GM19099 (cell line): Measurements from ENCODE around the gene PIGQ.

Source experiments
- POLR2A ChIP-seq: IDR thresholded peaks from 3 replicates; pipeline ENCODE4 v1.6.1; 2011; ENCODE audit warnings: low read depth; ENCODE audit not compliant: insufficient read length; ENCODE audit errors: extremely low read depth

The PIGQ gene

GRCh38 chr16:528111-529011, 41.4 kb upstream of the PIGQ start:
- peak; percentile 40 for TF ChIP-seq POLR2A

DNA sequence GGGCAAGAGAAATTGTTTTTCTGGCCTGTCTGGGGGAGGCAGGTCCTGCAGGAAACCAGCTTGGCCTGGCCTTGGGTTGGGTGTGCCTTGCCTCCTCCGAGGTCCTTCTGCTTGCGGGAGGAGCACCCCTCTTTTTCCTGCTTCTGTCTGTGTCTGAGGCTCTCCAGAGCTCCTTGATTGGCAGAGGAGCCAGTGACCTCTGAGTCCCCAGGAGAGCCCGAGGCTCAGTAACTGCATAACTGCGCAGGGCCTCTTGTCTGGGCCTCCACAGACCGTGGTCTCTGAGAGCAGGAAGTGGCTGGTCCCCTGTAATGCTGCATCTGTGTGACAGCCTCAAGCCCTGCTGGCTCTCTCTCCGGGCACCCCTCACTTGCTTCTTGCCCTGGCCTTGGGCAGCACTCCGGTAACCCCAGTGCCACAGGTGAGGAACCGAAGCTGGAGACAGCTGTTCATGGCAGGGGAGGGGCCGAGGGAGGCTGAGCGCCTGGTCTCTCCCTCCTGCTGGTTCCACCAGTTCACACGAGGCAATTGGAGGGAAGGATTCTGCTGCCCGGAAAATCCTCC, 40.7 kb upstream of the PIGQ start:
- no peak for TF ChIP-seq POLR2A

DNA sequence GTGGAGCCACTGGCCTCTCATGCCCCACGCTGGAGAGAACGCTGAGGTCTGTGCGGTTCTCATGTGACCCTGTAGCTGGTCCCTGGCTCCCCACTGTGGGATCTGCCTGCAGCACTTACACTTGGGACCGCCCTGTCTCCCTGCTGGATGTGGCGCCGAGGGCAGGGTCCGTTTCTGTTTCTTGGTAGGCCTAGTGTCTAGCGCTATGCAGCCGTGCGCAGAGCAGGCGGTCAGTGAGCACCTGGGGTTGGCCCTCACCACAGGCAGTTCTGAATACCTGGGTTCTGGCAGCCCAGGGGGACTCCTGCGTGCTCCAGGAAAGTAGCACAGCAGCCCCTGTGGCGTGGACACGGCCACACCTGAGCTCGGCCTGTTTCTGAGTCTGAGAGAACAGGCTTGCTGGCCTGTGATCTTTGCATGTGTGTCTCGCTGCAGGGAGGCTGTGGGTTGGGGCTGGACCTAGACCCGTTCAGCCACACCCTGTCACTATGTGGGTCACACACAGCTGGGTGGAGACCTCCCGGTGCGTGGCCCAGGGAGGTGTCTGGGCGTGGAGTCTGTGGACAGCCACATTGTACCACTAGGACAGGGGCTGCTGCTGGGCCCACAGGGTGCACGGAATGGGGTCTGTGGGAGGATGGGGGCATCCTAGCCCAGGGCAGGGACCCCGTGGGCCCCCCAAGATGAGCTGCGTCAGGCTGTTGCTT, 39.5 kb upstream of the PIGQ start:
- TF ChIP-seq POLR2A: no peak

DNA sequence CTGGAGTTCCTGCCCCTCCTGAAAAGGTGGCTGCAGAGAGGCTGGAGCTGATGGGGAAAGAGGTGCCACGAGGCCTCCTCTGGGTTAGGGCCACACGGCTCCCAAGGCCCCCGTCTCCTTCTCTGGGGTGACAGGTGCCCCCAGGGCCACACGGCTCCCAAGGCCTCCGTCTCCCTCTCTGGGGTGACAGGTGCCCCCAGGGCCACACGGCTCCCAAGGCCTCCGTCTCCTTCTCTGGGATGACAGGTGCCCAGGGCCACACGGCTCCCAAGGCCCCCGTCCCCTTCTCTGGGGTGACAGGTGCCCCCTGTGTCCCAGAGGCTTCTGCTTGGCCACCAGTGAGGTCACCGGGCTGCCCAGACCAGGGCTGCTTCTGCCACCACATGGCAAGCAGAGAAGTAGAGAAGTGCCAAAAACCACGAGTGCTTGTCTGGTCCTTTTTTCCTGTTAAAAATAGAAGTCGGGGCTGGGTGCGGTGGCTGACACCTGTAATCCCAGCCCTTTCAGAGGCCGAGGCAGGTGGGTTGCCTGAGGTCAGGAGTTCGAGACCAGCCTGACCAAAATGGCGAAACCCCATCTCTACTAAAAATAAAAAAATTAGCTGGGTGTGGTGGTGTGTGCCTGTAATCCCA, 38.2 kb upstream of the PIGQ start:
- TF ChIP-seq POLR2A: no peak

DNA sequence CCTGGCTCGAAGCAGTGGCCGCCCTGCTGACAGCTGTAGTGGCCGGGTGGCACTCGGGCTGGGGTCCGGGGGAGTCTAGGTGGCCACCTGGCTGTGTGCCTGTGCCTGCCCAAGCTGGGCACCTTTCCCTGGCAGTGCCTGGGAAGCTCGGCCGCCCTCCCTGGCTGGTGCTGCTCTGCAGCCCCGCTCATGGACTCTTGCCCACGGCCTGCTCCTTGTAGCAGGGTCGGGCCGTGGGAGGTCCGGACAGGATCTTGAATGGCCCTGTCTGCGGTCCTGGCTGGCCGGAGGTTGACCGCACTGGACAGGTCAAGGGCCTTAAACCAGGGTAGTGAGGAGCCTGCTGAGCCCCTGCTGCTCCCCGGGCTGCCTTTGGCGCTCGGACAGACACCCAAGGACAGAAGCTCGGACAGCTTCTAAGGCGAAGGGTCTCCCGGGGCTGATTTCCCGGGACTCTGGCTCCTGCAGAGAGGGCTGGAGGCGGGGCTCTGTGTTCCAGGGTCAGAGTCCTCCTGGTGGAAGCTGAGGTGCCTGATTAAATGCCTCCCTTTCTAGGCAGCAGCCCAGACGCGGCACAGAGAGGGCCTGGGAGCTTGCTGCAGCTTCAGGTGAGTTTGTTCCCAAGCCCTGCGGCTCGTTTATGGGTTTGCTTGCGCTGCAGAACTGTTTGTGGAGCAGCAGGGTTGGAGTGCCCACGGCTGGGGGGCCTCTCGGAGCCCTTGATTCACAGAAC, 36.2 kb upstream of the PIGQ start:
- no peak for TF ChIP-seq POLR2A

DNA sequence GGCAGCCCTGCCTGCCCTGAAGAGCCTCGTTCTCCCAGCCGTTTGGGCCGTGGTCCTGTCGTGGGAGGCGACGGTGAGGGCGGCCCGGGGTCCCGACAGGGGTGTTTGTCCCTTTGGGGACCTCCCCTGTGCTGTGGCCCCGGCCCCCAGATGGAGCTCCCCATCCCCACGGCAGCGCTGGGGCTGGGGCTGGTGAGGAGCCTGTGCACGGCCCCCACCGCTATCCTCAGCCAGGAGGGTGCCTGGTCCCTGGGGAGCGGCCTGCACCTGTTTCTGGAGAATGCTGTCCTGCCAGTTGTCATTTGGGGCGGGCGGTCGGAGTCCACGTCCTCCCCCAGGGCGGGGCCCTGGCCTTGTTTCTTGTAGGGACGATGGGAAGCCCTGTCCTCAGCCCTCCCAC, 35.6 kb upstream of the PIGQ start:
- no peak for TF ChIP-seq POLR2A

DNA sequence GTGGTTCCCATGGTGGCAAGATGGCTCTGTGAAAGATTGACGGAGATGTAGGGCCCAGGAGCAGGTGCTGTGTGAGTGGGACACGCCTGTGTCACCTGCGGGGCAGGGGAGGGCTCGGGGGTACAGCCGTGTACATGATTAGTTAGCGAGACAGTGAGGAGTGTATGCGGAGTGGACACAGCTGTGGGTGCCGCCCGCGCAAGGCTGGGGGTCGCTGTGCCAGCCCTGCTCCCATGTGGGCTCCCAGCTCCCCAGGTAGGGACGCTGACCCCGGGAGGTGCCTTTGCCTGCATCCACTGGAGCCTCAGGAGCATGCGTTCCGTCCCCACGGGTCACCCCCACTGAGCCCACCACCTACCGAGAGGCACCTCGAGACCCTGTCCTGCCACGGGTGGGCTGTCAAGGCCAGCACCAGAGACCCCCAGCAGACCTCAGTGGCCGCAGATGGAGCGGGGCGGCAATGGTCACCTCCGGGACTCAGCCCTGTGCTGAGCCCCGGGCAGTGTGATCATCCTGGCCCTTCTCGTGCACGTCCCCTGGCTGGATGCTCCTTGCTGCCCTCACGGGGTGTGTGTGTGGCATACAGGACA, 34.8 kb upstream of the PIGQ start:
- TF ChIP-seq POLR2A: no peak

GRCh38 chr16:535446-536405, 34.0 kb upstream of the PIGQ start:
- TF ChIP-seq POLR2A: no peak

DNA sequence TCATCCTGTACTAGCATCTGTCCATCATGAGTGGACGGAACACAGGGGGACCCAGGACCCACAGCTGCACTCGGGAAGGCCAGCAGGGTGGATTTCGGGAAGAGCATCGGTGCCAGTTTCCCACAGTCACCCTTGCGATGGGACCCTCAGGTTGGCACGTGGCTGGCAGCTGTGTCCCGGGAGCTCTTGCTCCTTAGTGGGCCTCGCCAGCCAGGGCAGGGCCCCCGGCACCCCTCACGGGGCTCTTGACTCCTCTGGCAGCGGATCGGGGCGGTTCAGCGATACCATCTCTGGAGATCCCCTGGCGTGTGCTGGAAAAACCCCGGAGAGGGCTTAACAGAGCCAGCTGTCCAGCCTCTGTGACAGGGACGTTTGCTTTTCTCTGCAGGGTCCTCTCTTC, 33.0 kb upstream of the PIGQ start:
- no peak for TF ChIP-seq POLR2A

- TF ChIP-seq POLR2A: no peak
Observed at GRCh38 chr16:537415-538335, 32.1 kb upstream of the PIGQ start.

DNA sequence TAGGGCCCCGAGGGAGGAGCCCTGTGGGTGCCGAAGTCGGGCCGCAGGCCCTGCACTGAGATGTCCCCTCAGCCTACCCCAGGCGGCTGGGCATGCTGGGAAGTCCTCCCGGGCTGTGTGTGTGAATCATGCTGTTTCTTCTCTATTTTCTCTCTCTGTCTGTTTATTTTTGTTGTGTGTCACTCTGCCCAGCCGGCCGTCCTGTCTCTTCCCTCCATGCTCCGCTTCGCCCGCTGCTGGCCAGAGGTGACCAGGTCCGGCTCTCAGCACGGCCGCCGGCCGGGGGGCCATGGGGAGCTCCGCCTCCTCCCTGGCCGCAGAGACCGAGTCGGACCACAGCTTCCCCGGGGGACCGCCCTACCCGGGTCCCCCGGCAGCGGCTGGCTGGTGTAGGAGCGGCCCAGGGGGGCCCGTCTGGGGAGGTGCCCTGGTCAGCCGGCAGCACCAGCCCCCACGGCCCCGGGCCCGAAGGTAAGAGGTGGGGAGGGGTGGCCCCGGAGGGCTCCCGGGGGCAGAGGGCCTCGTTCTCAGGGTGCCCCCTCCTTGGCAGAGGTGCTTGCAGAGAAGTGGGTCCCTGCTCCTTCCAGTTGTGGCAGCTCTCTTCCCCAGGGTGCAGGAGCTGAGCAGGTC, 29.8 kb upstream of the PIGQ start:
- TF ChIP-seq POLR2A: no peak
